Heart left ventricle (tissue), 13 donors: ENCODE data around the gene EPC2.

ENCODE experiments used
- CTCF ChIP-seq, 12 donors: fragments of 200-600 bp; sonication (generic) in 4 of 12; IDR thresholded peaks; one replicate each; pipeline versions ENCODE4 v1.5.0 to v1.8.0; 2018 to 2022; ENCODE audit warnings: antibody characterized with exemption in 12 of 12, mild to moderate bottlenecking in 5 of 12
- POLR2A ChIP-seq, 2 donors: fragments of 450-650 bp; IDR thresholded peaks; one replicate each; pipeline ENCODE4 v1.6.1; 2017; ENCODE audit warnings: antibody characterized with exemption in 2 of 2, mild to moderate bottlenecking in 2 of 2, moderate library complexity in 2 of 2
- donor health status: ischemic (EF 13 %, LVEDD 7.1; RV severe dilation, severe dysfunction).
- donor health status: DM: no; HTN: yes; CAD: no.
- donor health status: DM: no; HTN: no; CAD: no.
- donor health status: ischemic (EF 25% LVEDD 6.9; RV normal size, moderate dysfunction).
- donor health status: ischemic (EF 25% LVEDD 5.7; RV mildly dilated, moderate dysfunction).
- donor health status: ischemic (EF 35%, LVEDD 5.7; RV mildly dilated, moderate dysfunction).
- donor health status: nonischemic (EF 11% LVEDD 7.7; RV severe dilation, severe dysfunction).
- donor health status: DM: yes; HTN: yes; CAD: no.
- donor health status: PGD.
- donor health status: ischemic (EF 29% LVEDD 5.4; RV normal size, mild dysfunction).
- donor health status: nonischemic (EF 23%, LVEDD 6.1; RV moderate dilation, normal function).

GRCh38 chr2:148602885-148603561 lies 41.5 kb upstream of the EPC2 start:
- TF ChIP-seq POLR2A (IDR thresholded peaks at IDR 0.05) = no peak
- no peak for TF ChIP-seq CTCF (IDR thresholded peaks at IDR 0.05)
